H1 (cell line): ENCODE data around the gene GRM5. TPM values are rescaled to one million over a fixed set of nuclear protein-coding genes. Genes with fewer than 3 reads are reported as not detected.

Source experiments
- CTCF ChIA-PET: fragments of 300-600 bp; sonication (Branson Sonifier 250); formaldehyde crosslinking; loops from one replicate; lab custom pipeline; 2021; ENCODE audit not compliant: partially characterized antibody; lab: Charles Lee
- POLR2A ChIA-PET: fragments of 300-600 bp; sonication (Branson Sonifier 250); formaldehyde crosslinking; loops from one replicate; lab custom pipeline; 2021; ENCODE audit warnings: inconsistent platforms; ENCODE audit not compliant: partially characterized antibody; lab: Charles Lee
- DNase-seq, 2 experiments: peaks; one replicate each; pipeline versions ENCODE4 v3.0.0 to v3.0.0-alpha.2; 2010 to 2022; ENCODE audit warnings: low spot score in 2 of 2, low read depth in 1 of 2, mixed read lengths in 1 of 2
- FAIRE-seq: peaks from 2 replicates; lab custom pipeline; 2011; peaks lifted over from hg19 to GRCh38; lab: Jason Lieb, UNC
- H2AFZ ChIP-seq: 2 replicates; pipeline ENCODE4 v1.8.1; 2012; ENCODE audit warnings: low read length, inconsistent platforms
- H2AK5ac ChIP-seq: 2 replicates; pipeline ENCODE4 v1.6.1; 2013; ENCODE audit warnings: low read depth, low read length
- H2BK120ac ChIP-seq: replicated peaks from 2 replicates; pipeline ENCODE3; 2013; ENCODE audit warnings: low read depth, low read length, inconsistent platforms
- H2BK12ac ChIP-seq: 2 replicates; pipeline ENCODE4 v1.6.1; 2013; ENCODE audit warnings: low read depth, low read length
- H2BK15ac ChIP-seq: 2 replicates; pipeline ENCODE4 v1.6.1; 2013; ENCODE audit warnings: low read length
- H2BK20ac ChIP-seq: 2 replicates; pipeline ENCODE4 v1.6.1; 2013; ENCODE audit warnings: low read length
- H2BK5ac ChIP-seq: 2 replicates; pipeline ENCODE4 v1.6.1; 2013; ENCODE audit warnings: low read depth, low read length
- H3K14ac ChIP-seq: 2 replicates; pipeline ENCODE4 v1.6.1; 2013; ENCODE audit warnings: inconsistent platforms; ENCODE audit not compliant: insufficient read length
- H3K18ac ChIP-seq: 2 replicates; pipeline ENCODE4 v1.6.1; 2013; ENCODE audit warnings: low read length; ENCODE audit errors: extremely low read depth
- H3K23ac ChIP-seq: 2 replicates; pipeline ENCODE4 v1.6.1; 2013; ENCODE audit warnings: inconsistent platforms; ENCODE audit not compliant: insufficient read length
- H3K23me2 ChIP-seq: 2 replicates; pipeline ENCODE4 v1.6.1; 2013; ENCODE audit warnings: low read depth, low read length
- H3K27ac ChIP-seq: 2 replicates; pipeline ENCODE4 v1.6.1; 2011; ENCODE audit warnings: low read depth, low read length, inconsistent platforms
- H3K27me3 ChIP-seq, 4 experiments: replicated peaks in 1 of 4; 1 replicate in 1 of 4; 2 replicates in 3 of 4; pipeline versions ENCODE4 v1.6.1 to v1.8.1; 2011 to 2013; ENCODE audit warnings: low read length in 3 of 4, mild to moderate bottlenecking in 3 of 4, inconsistent platforms in 2 of 4, mixed read lengths in 2 of 4, moderate library complexity in 1 of 4; ENCODE audit not compliant: control insufficient read depth in 3 of 4, insufficient read depth in 3 of 4; ENCODE audit errors: extremely low read depth in 1 of 4
- H3K36me3 ChIP-seq, 4 experiments: 2 replicates each; pipeline versions ENCODE4 v1.6.1 to v1.8.1; 2011 to 2013; ENCODE audit warnings: mild to moderate bottlenecking in 4 of 4, low read length in 3 of 4, moderate library complexity in 2 of 4, control low read depth in 1 of 4, inconsistent platforms in 1 of 4; ENCODE audit not compliant: insufficient read depth in 4 of 4, control insufficient read depth in 2 of 4
- H3K4ac ChIP-seq: replicated peaks from 2 replicates; pipeline ENCODE3; 2013; ENCODE audit warnings: low read length, low read depth, mixed read lengths, inconsistent platforms; ENCODE audit not compliant: insufficient read length
- H3K4me1 ChIP-seq, 4 experiments: replicated peaks in 1 of 4; 1 replicate in 1 of 4; 2 replicates in 3 of 4; pipeline versions ENCODE4 v1.6.1 to v1.8.1; 2011 to 2013; ENCODE audit warnings: low read length in 3 of 4, inconsistent platforms in 2 of 4, mixed read lengths in 1 of 4; ENCODE audit not compliant: insufficient read depth in 4 of 4, control insufficient read depth in 3 of 4
- H3K4me2 ChIP-seq, 2 experiments: 2 replicates each; pipeline versions ENCODE4 v1.6.1 to v1.8.1; 2011 to 2013; ENCODE audit warnings: low read depth in 2 of 2, low read length in 2 of 2, control low read depth in 1 of 2, inconsistent platforms in 1 of 2, mild to moderate bottlenecking in 1 of 2; ENCODE audit not compliant: insufficient read depth in 1 of 2
- H3K4me3 ChIP-seq, 4 experiments: fragments of 200-600, 300-600 bp in 1 of 4; sonication (generic), shearing (Covaris generic), sonication (Bioruptor Twin) in 1 of 4; 2 replicates each; pipeline versions ENCODE4 v1.5.1 to v1.8.1; 2011 to 2016; ENCODE audit warnings: low read length in 4 of 4, low read depth in 3 of 4, control low read depth in 2 of 4, inconsistent platforms in 2 of 4, mild to moderate bottlenecking in 2 of 4, mixed read lengths in 1 of 4, moderate library complexity in 1 of 4; ENCODE audit not compliant: insufficient read depth in 2 of 4; ENCODE audit errors: extremely low read depth in 1 of 4
- H3K56ac ChIP-seq: replicated peaks from 2 replicates; pipeline ENCODE3; 2013; ENCODE audit warnings: low read depth, mild to moderate bottlenecking, mixed read lengths, low read length, inconsistent platforms; ENCODE audit not compliant: insufficient read length
- H3K79me1 ChIP-seq: 2 replicates; pipeline ENCODE4 v1.6.1; 2013; ENCODE audit warnings: low read depth, low read length, control low read depth
- H3K79me2 ChIP-seq, 2 experiments: 2 replicates each; pipeline versions ENCODE4 v1.6.1 to v1.8.1; 2012 to 2013; ENCODE audit warnings: low read length in 2 of 2, mild to moderate bottlenecking in 2 of 2, inconsistent platforms in 1 of 2; ENCODE audit not compliant: insufficient read depth in 2 of 2, control insufficient read depth in 1 of 2
- H3K9ac ChIP-seq, 4 experiments: replicated peaks in 1 of 4; 1 replicate in 1 of 4; 2 replicates in 3 of 4; pipeline versions ENCODE4 v1.6.1 to v1.8.1; 2011 to 2013; ENCODE audit warnings: low read depth in 3 of 4, low read length in 3 of 4, control low read depth in 2 of 4, mild to moderate bottlenecking in 2 of 4, moderate library complexity in 2 of 4, inconsistent platforms in 1 of 4; ENCODE audit errors: extremely low read depth in 1 of 4
- H3K9me3 ChIP-seq, 2 experiments: 2 replicates each; pipeline versions ENCODE4 v1.6.1 to v1.8.1; 2012 to 2013; ENCODE audit warnings: mild to moderate bottlenecking in 2 of 2, moderate library complexity in 2 of 2, control low read depth in 1 of 2, inconsistent platforms in 1 of 2, low read depth in 1 of 2, low read length in 1 of 2, mixed read lengths in 1 of 2; ENCODE audit not compliant: insufficient read depth in 2 of 2
- H4K20me1 ChIP-seq, 2 experiments: replicated peaks in 1 of 2; 2 replicates each; pipeline versions ENCODE3 to v1.8.1; 2011 to 2013; ENCODE audit warnings: inconsistent platforms in 2 of 2, low read length in 2 of 2, mild to moderate bottlenecking in 1 of 2; ENCODE audit not compliant: insufficient read depth in 2 of 2, control insufficient read depth in 1 of 2
- H4K5ac ChIP-seq: 2 replicates; pipeline ENCODE4 v1.6.1; 2013; ENCODE audit warnings: low read length, low read depth, mixed read lengths, inconsistent platforms; ENCODE audit not compliant: insufficient read length
- H4K8ac ChIP-seq: 2 replicates; pipeline ENCODE4 v1.8.0; 2013; ENCODE audit warnings: mild to moderate bottlenecking, moderate library complexity, low read length, inconsistent platforms; ENCODE audit not compliant: insufficient read depth; ENCODE audit errors: extremely low read depth
- H4K91ac ChIP-seq: replicated peaks from 2 replicates; pipeline ENCODE3; 2013; ENCODE audit warnings: low read length, mixed read lengths, inconsistent platforms; ENCODE audit not compliant: insufficient read length
- GTF2F1 ChIP-seq: IDR thresholded peaks from 2 replicates; pipeline ENCODE4 v1.6.1; 2012; ENCODE audit warnings: low read depth, low read length, improper control_type of control experiment, borderline replicate concordance
- WGBS, 2 experiments: shearing (Covaris generic) in 1 of 2; methylation state at CpG; one replicate each; pipeline versions ENCODE4 v1.1.6 to v1.1.7; 2013 to 2015; ENCODE audit warnings: low lambda C conversion rate in 2 of 2, mixed read lengths in 2 of 2, inconsistent platforms in 1 of 2, low coverage in 1 of 2, missing lambda C conversion rate in 1 of 2; ENCODE audit not compliant: insufficient replicate concordance in 2 of 2, insufficient coverage in 1 of 2, insufficient read length in 1 of 2; ENCODE audit errors: extremely low coverage in 1 of 2, missing lambda C conversion rate in 1 of 2; 5-methylcytosine and 5-hydroxymethylcytosine counted together
- polyA plus RNA-seq, 7 experiments: library from polyadenylated mRNA; depleted of rRNA in 3 of 7; stranded (reverse) in 5 of 7; unstranded in 2 of 7; fragments of >200 nt in 5 of 7; fragments of 200-250 nt in 2 of 7; gene quantifications; 1 replicate in 5 of 7; 2 replicates in 1 of 7; 4 replicates in 1 of 7; pipeline versions ENCODE4 v1.2.1 to v1.2.3, GENCODE V29; 2011 to 2013; ENCODE audit warnings: missing spikeins in 2 of 7, mixed read lengths in 2 of 7
- total RNA-seq: library from RNA; stranded (reverse); fragmentation: NEBNext Ultra II Directional; extraction: Animal tissue kit (Norgen Biotek cat#: 25700); gene quantifications from 2 replicates; pipeline ENCODE4 v1.2.1, GENCODE V29; 2021

The GRM5 gene
- total and polyA plus RNA-seq, 2 of the 8 experiments (the other 6 are each of a cell fraction or from before 2014, with no cell fraction given): 0.15 to 0.43 TPM

GRCh38 chr11:88484873-88485621, 580.7 kb downstream of the GRM5 start:
- Histone ChIP-seq H4K20me1 (no peaks in the 10 kb centered on the region), H3K9ac (no peak overlapping the region), H3K23ac (no peak overlapping the region), H3K56ac (no peak overlapping the region), H2BK20ac (no peak overlapping the region), H4K5ac (no peak overlapping the region), H3K9me3 (no peaks in the 10 kb centered on the region), H3K36me3 (no peaks in the 10 kb centered on the region), H2BK12ac (no peak overlapping the region; the same call in 1 of the 2 replicates), H4K91ac (no peak overlapping the region), H3K14ac (no peak overlapping the region), H2AK5ac (no peak overlapping the region), H2BK5ac (no peak overlapping the region), H3K4me1 (no peaks in the 10 kb centered on the region; a peak in 1 of 7 replicates), H3K27ac (no peak overlapping the region), H3K4me3 (no peak overlapping the region), H3K27me3 (no peaks in the 10 kb centered on the region), H3K4me2 (no peak overlapping the region), H3K79me1 (no peaks in the 10 kb centered on the region), H4K8ac (no peak overlapping the region; the same call in 1 of the 2 replicates), H3K23me2 (no peaks in the 10 kb centered on the region), H3K79me2 (no peaks in the 10 kb centered on the region), H3K4ac (no peak overlapping the region), H2BK120ac (no peak overlapping the region), H2BK15ac (peak overlapping the region; percentile 41; the same call in 1 of the 2 replicates), H3K18ac (no peak overlapping the region), H2AFZ (peak overlapping the region; percentile 76)
- ChIA-PET POLR2A (no interaction called here), CTCF (interaction anchor here (0.5 to 3.0 kb wide), 45 partner anchors 10 to 1259 kb away, joined by 3 to 28 read pairs (median 4); no protein-coding TSS in a partner anchor)
- peak; percentile 69 for FAIRE-seq
- DNase-seq: peak in 1 of 2 experiments; percentile 63
- 74% methylated on average over 6 of the region's 6 CpGs; no CpG with 5 or more reads in 1 of the 2 experiments for WGBS, 2 experiments
- TF ChIP-seq GTF2F1: no peak
